Endothelial cell of umbilical vein (primary cell): Measurements from ENCODE around the gene ANO1. TPM values are rescaled to one million over a fixed set of nuclear protein-coding genes. Genes with fewer than 3 reads are reported as not detected.

Experiments
- BruUV-seq: library from RNA; stranded (reverse); fragments of 400-500 nt; replicated peaks from 2 replicates; lab custom pipeline; 2021; lab: Mats Ljungman, UMichigan
- CTCF ChIA-PET: fragments of 300-600, 350-600 bp; sonication (Branson Sonifier 250); formaldehyde crosslinking; loops from one replicate; lab custom pipeline; 2021; ENCODE audit warnings: antibody characterized with exemption, inconsistent platforms; lab: Charles Lee
- POLR2A ChIA-PET: fragments of 300-600, 350-600 bp; sonication (Branson Sonifier 250); formaldehyde crosslinking; loops from one replicate; lab custom pipeline; 2021; ENCODE audit warnings: antibody characterized with exemption, inconsistent platforms; lab: Charles Lee
- DNase-seq: peaks from one replicate; pipeline ENCODE4 v3.0.0-alpha.2; 2011; ENCODE audit warnings: low read depth, low spot score
- FAIRE-seq: peaks from 2 replicates; lab custom pipeline; 2011; peaks lifted over from hg19 to GRCh38; lab: Jason Lieb, UNC
- H2AFZ ChIP-seq: 2 replicates; pipeline ENCODE4 v1.6.0; 2012; ENCODE audit warnings: low read depth, low read length, control low read depth, inconsistent platforms
- H3K27ac ChIP-seq: 2 replicates; pipeline ENCODE4 v1.5.1; 2011; ENCODE audit warnings: low read depth, mild to moderate bottlenecking, control low read depth, low read length, moderate library complexity; ENCODE audit not compliant: insufficient read depth
- H3K27me3 ChIP-seq, 2 experiments: 2 replicates each; pipeline versions ENCODE4 v1.6.0 to v1.6.1; 2011; ENCODE audit warnings: low read length in 2 of 2, mixed read lengths in 1 of 2; ENCODE audit not compliant: control insufficient read depth in 2 of 2, insufficient read depth in 2 of 2
- H3K36me3 ChIP-seq, 2 experiments: 2 replicates in 1 of 2; 3 replicates in 1 of 2; pipeline ENCODE4 v1.5.1; 2011; ENCODE audit warnings: low read length in 2 of 2, mild to moderate bottlenecking in 1 of 2, moderate library complexity in 1 of 2; ENCODE audit not compliant: control insufficient read depth in 2 of 2, insufficient read depth in 2 of 2; ENCODE audit errors: extremely low read depth in 1 of 2
- H3K4me1 ChIP-seq: 3 replicates; pipeline ENCODE4 v1.5.1; 2011; ENCODE audit warnings: mild to moderate bottlenecking, low read length; ENCODE audit not compliant: control insufficient read depth, insufficient read depth; ENCODE audit errors: extremely low read depth
- H3K4me2 ChIP-seq: 2 replicates; pipeline ENCODE4 v1.6.1; 2011; ENCODE audit warnings: low read length, control low read depth, mixed read lengths; ENCODE audit not compliant: insufficient read depth
- H3K4me3 ChIP-seq, 3 experiments: fragments of 200-600 bp in 1 of 3; sonication (generic), shearing (Covaris generic) in 1 of 3; replicated peaks in 1 of 3; 2 replicates each; pipeline ENCODE4 v1.5.1; 2011 to 2016; ENCODE audit warnings: control low read depth in 3 of 3, low read length in 3 of 3, mild to moderate bottlenecking in 2 of 3, inconsistent platforms in 1 of 3, low read depth in 1 of 3, moderate library complexity in 1 of 3; ENCODE audit not compliant: insufficient read depth in 1 of 3
- H3K79me2 ChIP-seq: 2 replicates; pipeline ENCODE4 v1.6.0; 2012; ENCODE audit warnings: low read length, inconsistent platforms; ENCODE audit not compliant: control insufficient read depth, insufficient read depth
- H3K9ac ChIP-seq: replicated peaks from 2 replicates; pipeline ENCODE3; 2011; ENCODE audit warnings: low read length, control low read depth; ENCODE audit not compliant: insufficient read depth; ENCODE audit errors: extremely low read depth
- H3K9me1 ChIP-seq: replicated peaks from 3 replicates; pipeline ENCODE4 v1.6.0; 2011; ENCODE audit warnings: mild to moderate bottlenecking, low read length; ENCODE audit not compliant: control insufficient read depth, insufficient read depth; ENCODE audit errors: extremely low read depth
- H3K9me3 ChIP-seq: replicated peaks from 2 replicates; pipeline ENCODE4 v1.5.1; 2012; ENCODE audit warnings: low read length, inconsistent platforms; ENCODE audit not compliant: control insufficient read depth, insufficient read depth
- H4K20me1 ChIP-seq: replicated peaks from 2 replicates; pipeline ENCODE3; 2011; ENCODE audit warnings: mild to moderate bottlenecking, low read length; ENCODE audit not compliant: control insufficient read depth, insufficient read depth; ENCODE audit errors: extremely low read depth
- CTCF ChIP-seq, 2 donors: IDR thresholded peaks; 1 replicate in 1 of 2; 2 replicates in 1 of 2; pipeline ENCODE4 v1.5.1; 2011; ENCODE audit warnings: low read length in 2 of 2, mild to moderate bottlenecking in 2 of 2, moderate library complexity in 2 of 2, control low read depth in 1 of 2, inconsistent platforms in 1 of 2, low read depth in 1 of 2; ENCODE audit not compliant: insufficient read depth in 1 of 2; ENCODE audit errors: extremely low read depth in 1 of 2
- EZH2 ChIP-seq: IDR thresholded peaks from 2 replicates; pipeline ENCODE4 v1.6.1; 2012; ENCODE audit warnings: borderline replicate concordance, low read depth, mild to moderate bottlenecking, moderate library complexity, low read length, inconsistent platforms; ENCODE audit not compliant: severe bottlenecking
- FOS ChIP-seq: IDR thresholded peaks from 2 replicates; pipeline ENCODE4 v1.6.1; 2011; ENCODE audit warnings: mild to moderate bottlenecking, low read length, moderate library complexity, borderline replicate concordance; ENCODE audit not compliant: insufficient read depth
- GATA2 ChIP-seq: IDR thresholded peaks from 2 replicates; pipeline ENCODE4 v1.7.0; 2011; ENCODE audit warnings: low read depth, mild to moderate bottlenecking, moderate library complexity, mixed read lengths, low read length; ENCODE audit not compliant: insufficient read length, insufficient read depth
- JUN ChIP-seq: IDR thresholded peaks from 2 replicates; pipeline ENCODE4 v1.6.1; 2011; ENCODE audit warnings: borderline replicate concordance, low read depth; ENCODE audit not compliant: insufficient read length, insufficient read depth
- MAX ChIP-seq: IDR thresholded peaks from 2 replicates; pipeline ENCODE4 v1.6.1; 2011; ENCODE audit not compliant: insufficient read depth, insufficient read length
- MYC ChIP-seq: IDR thresholded peaks from one replicate; pipeline ENCODE4 v1.6.1; 2011; ENCODE audit warnings: mild to moderate bottlenecking, low read depth, low read length
- POLR2A ChIP-seq: IDR thresholded peaks from 2 replicates; pipeline ENCODE4 v1.6.1; 2012; ENCODE audit warnings: low read depth, mild to moderate bottlenecking, control low read depth, low read length
- POLR2AphosphoS5 ChIP-seq: IDR thresholded peaks from 2 replicates; pipeline ENCODE4 v1.6.1; 2012; ENCODE audit warnings: low read depth, mild to moderate bottlenecking, control low read depth, low read length, moderate library complexity; ENCODE audit not compliant: insufficient read depth
- dilution Hi-C: fragments of 300-500 bp; cut with MboI; formaldehyde crosslinking; loops from one replicate; pipeline ENCODE4 v1.15.0; 2019; ENCODE audit warnings: low sequenced_read_pairs; ENCODE audit not compliant: extremely low pct_ligation_motif_present
- intact Hi-C: fragments of 100-400 bp; cut with micrococcal nuclease; formaldehyde crosslinking; loops from one replicate; pipeline ENCODE4 v1.10.0; 2022
- polyA plus RNA-seq, 4 experiments: library from polyadenylated mRNA; depleted of rRNA in 3 of 4; stranded (reverse) in 3 of 4; unstranded in 1 of 4; fragments of >200 nt; gene quantifications; 2 replicates each; pipeline versions ENCODE4 v1.2.1 to v1.2.3, GENCODE V29; 2011 to 2012; ENCODE audit warnings: missing spikeins in 1 of 4
- total RNA-seq: library from RNA; stranded (reverse); gene quantifications from 2 replicates; pipeline ENCODE4 v1.2.3, GENCODE V29; 2021

ANO1 gene
- total and polyA plus RNA-seq, 2 donors (not counting 3 experiments of a cell fraction or from before 2014, with no cell fraction given): 0.03 to 0.40 TPM

DNA sequence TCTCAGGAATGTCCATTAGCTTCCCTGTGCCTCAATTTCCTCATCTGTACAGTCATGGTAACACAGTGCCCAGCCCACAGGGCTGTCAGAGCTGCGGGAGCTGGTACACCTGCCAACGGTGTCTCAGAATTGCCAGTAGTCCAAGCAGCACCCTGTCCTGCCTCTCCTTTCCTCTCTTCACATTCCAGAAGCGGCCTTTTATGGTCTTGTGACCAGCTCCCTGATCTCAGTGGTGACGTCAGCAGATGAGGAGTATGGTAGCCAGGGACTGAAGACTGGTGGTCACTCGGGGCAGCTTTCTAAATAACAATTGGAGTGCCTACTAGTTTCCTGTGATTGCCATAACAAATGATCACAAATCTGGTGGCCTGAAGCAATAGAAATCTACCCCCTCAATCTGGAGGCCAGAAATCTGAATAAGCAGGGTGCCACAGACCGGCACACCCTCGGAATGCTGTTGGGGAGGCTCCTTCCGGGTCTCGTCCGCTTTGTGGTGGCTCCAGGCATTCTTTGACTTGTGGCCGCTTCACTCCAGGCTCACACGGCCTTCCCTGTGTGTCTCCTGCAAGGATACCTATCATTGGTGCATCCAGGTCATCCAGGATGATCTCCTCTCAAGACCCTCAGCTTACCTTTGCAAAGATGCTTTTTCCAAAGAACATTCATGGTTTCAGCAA is 127.1 kb downstream of the ANO1 start:
- FAIRE-seq: no peak
- Histone ChIP-seq H3K9ac (peak overlapping the region; percentile 97), H3K36me3 (peaks cover 8 to 16% of the 10 kb centered on the region in 2 experiments), H3K27me3 (no peaks in the 10 kb centered on the region), H3K4me1 (peaks cover 13% of the 10 kb centered on the region), H3K4me2 (peak overlapping the region; percentile 93), H3K9me3 (no peaks in the 10 kb centered on the region), H3K27ac (peak overlapping the region; percentile 98), H3K4me3 (peak overlapping the region in 2 of 3 experiments; percentile 79 to 86), H4K20me1 (no peaks in the 10 kb centered on the region), H3K79me2 (peaks cover 38% of the 10 kb centered on the region), H2AFZ (no peak overlapping the region), H3K9me1 (no peaks in the 10 kb centered on the region)
- intact Hi-C loops (no loop called here), dilution Hi-C loops (no loop called here)
- DNase-seq: no peak
- no TSS peak for BruUV-seq
- CTCF ChIA-PET: interaction anchor here (0.9 to 3.4 kb wide), 4 partner anchors 9 to 296 kb away, joined by 3 to 10 read pairs (median 4); no protein-coding TSS in a partner anchor
- POLR2A ChIA-PET: no interaction called here
- TF ChIP-seq POLR2AphosphoS5 (no peak), MAX (no peak), POLR2A (no peak)

- H3K4me1 ChIP-seq: peaks cover 13% of the 10 kb centered on the region
- DNase-seq (no peak), FAIRE-seq (no peak)
- no peak overlapping the region for H2AFZ ChIP-seq
- ChIA-PET CTCF (interaction anchor here (1.5 kb wide), 1 partner anchor 9 kb away, joined by 4 read pairs; no protein-coding TSS in a partner anchor), POLR2A (no interaction called here)
- H3K27me3 ChIP-seq: no peaks in the 10 kb centered on the region
- no peaks in the 10 kb centered on the region for H4K20me1 ChIP-seq
- H3K79me2 ChIP-seq: peaks cover 38% of the 10 kb centered on the region
- TF ChIP-seq JUN (no peak), MYC (no peak), FOS (no peak), GATA2 (no peak), POLR2A (no peak), EZH2 (no peak), MAX (no peak), POLR2AphosphoS5 (no peak), CTCF (IDR thresholded peaks at IDR 0.05; ENCODE audit: extremely low read depth in 1 of 2, insufficient read depth in 1 of 2, low read depth in 1 of 2, low read length in 2 of 2) (no peak)
- no peak overlapping the region for H3K4me3 ChIP-seq
- H3K4me2 ChIP-seq: no peak overlapping the region
- no peak overlapping the region for H3K9ac ChIP-seq
- no peaks in the 10 kb centered on the region for H3K9me3 ChIP-seq
- BruUV-seq: no TSS peak
- H3K27ac ChIP-seq: no peak overlapping the region
- dilution Hi-C loops: no loop called here
- intact Hi-C loops: no loop called here
- peaks cover 8 to 16% of the 10 kb centered on the region in 2 experiments for H3K36me3 ChIP-seq
- no peaks in the 10 kb centered on the region for H3K9me1 ChIP-seq
Measured at GRCh38 chr11:70205766-70206165, 127.6 kb downstream of the ANO1 start.
